Activated CD4-positive, alpha-beta T cell treated with anti-CD3 and anti-CD28 coated beads, Interleukin-2, Interleukin-6, amounts not matched to agents 100 ng/mL and 50 ng/mL, durations not matched to agents 16 hours and 8 hours (primary cell): ENCODE results near the gene STXBP2.

Experiments used
- DNase-seq: peaks from one replicate; pipeline ENCODE4 v3.0.0-alpha.2; 2020

Gene STXBP2

GRCh38 chr19:7614859-7615741, 21.8 kb upstream of the STXBP2 start:
- no peak for DNase-seq

- no peak for DNase-seq
These were observed 19.7 kb upstream of the STXBP2 start for GRCh38 chr19:7617172-7617571.

- DNase-seq: no peak
These were observed 19.2 kb upstream of the STXBP2 start for GRCh38 chr19:7617735-7618134.

- no peak for DNase-seq
These were observed 18.6 kb upstream of the STXBP2 start for GRCh38 chr19:7618348-7618747.

GRCh38 chr19:7618771-7619510, 18.0 kb upstream of the STXBP2 start:
- no peak for DNase-seq

GRCh38 chr19:7619671-7620441, 17.1 kb upstream of the STXBP2 start:
- DNase-seq: no peak

- no peak for DNase-seq
These were observed 16.2 kb upstream of the STXBP2 start for GRCh38 chr19:7620442-7621412.

- DNase-seq: peak; percentile 9
These were observed 13.8 kb upstream of the STXBP2 start for GRCh38 chr19:7622933-7623685.

- DNase-seq: no peak
These were observed 12.9 kb upstream of the STXBP2 start for GRCh38 chr19:7623725-7624603.

- no peak for DNase-seq
These were observed 12.1 kb upstream of the STXBP2 start for GRCh38 chr19:7624810-7625209.

- no peak for DNase-seq
These were observed 11.0 kb upstream of the STXBP2 start for GRCh38 chr19:7625763-7626372.

- DNase-seq: no peak
These were observed 9.7 kb upstream of the STXBP2 start for GRCh38 chr19:7627166-7627565.

GRCh38 chr19:7628589-7629311, 8.2 kb upstream of the STXBP2 start:
- DNase-seq: no peak

- DNase-seq: peak; percentile 98
These were observed 7.4 kb upstream of the STXBP2 start, which contains the start of the genes PET100 and XAB2 for GRCh38 chr19:7629347-7630054. TSS of gene PET100 (plus strand) at chr19:7629793. CDS start at chr19:7629834, 41 bp downstream. TSS of gene XAB2 (minus strand) at chr19:7629545. CDS start at chr19:7629527, 18 bp downstream.

GRCh38 chr19:7631577-7631976, 5.3 kb upstream of the STXBP2 start:
- DNase-seq: no peak

GRCh38 chr19:7632340-7633203, 4.3 kb upstream of the STXBP2 start:
- DNase-seq: no peak

- DNase-seq: no peak
These were observed 3.2 kb upstream of the STXBP2 start, which contains the start of gene PCP2 for GRCh38 chr19:7633698-7634097. TSS of gene PCP2 (minus strand) at chr19:7633719. CDS start at chr19:7633457, 262 bp downstream.
